Rectal smooth muscle tissue (tissue), 1 donor: ENCODE data around the gene ZNF287.

Experiments used
- H3K27ac ChIP-seq: one replicate; pipeline ENCODE4 v1.7.0; 2013; ENCODE audit warnings: low read depth, low read length, inconsistent platforms
- H3K27me3 ChIP-seq: one replicate; pipeline ENCODE4 v1.7.0; 2013; ENCODE audit warnings: low read length; ENCODE audit not compliant: control insufficient read depth, insufficient read depth
- H3K36me3 ChIP-seq: one replicate; pipeline ENCODE4 v1.7.0; 2013; ENCODE audit warnings: low read length; ENCODE audit not compliant: control insufficient read depth, insufficient read depth
- H3K4me1 ChIP-seq: one replicate; pipeline ENCODE4 v1.7.0; 2013; ENCODE audit warnings: low read length; ENCODE audit not compliant: control insufficient read depth, insufficient read depth
- H3K4me3 ChIP-seq: one replicate; pipeline ENCODE4 v1.7.0; 2013; ENCODE audit warnings: low read length
- H3K9ac ChIP-seq: one replicate; pipeline ENCODE4 v1.7.0; 2013; ENCODE audit warnings: low read length

ZNF287 gene

GRCh38 chr17:16568541-16569357 lies at the start of gene ZNF287:
Gene ZNF287, minus strand, starts transcription at chr17:16569204. Its CDS starts 1,473 bp downstream, at chr17:16567731.
- Histone ChIP-seq H3K27ac (peak within 1 kb of the TSS; percentile 57), H3K4me3 (peak within 1 kb of the TSS; percentile 90), H3K36me3 (peaks cover 3% of the 10 kb centered on the region), H3K27me3 (no peaks in the 10 kb centered on the region), H3K9ac (peak within 1 kb of the TSS; percentile 60), H3K4me1 (peaks cover 3% of the 10 kb centered on the region)

GRCh38 chr17:16617481-16618060 lies 48.6 kb upstream of the ZNF287 start:
- no peak overlapping the region for H3K9ac ChIP-seq
- H3K27me3 ChIP-seq = no peaks in the 10 kb centered on the region
- no peaks in the 10 kb centered on the region for H3K4me1 ChIP-seq
- H3K27ac ChIP-seq = no peak overlapping the region
- H3K36me3 ChIP-seq = no peaks in the 10 kb centered on the region
- H3K4me3 ChIP-seq = no peak overlapping the region

- Histone ChIP-seq H3K27ac (no peak overlapping the region), H3K4me1 (no peaks in the 10 kb centered on the region), H3K9ac (no peak overlapping the region), H3K4me3 (no peak overlapping the region), H3K27me3 (no peaks in the 10 kb centered on the region), H3K36me3 (no peaks in the 10 kb centered on the region)
Measured at GRCh38 chr17:16599537-16599936, 30.5 kb upstream of the ZNF287 start.

- Histone ChIP-seq H3K9ac (no peak overlapping the region), H3K4me1 (no peaks in the 10 kb centered on the region), H3K27ac (no peak overlapping the region), H3K4me3 (no peak overlapping the region), H3K36me3 (no peaks in the 10 kb centered on the region), H3K27me3 (no peaks in the 10 kb centered on the region)
Measured at GRCh38 chr17:16593356-16594102, 24.5 kb upstream of the ZNF287 start.

- H3K27ac ChIP-seq = peak overlapping the region; percentile 75
- peak overlapping the region; percentile 86 for H3K4me3 ChIP-seq
- H3K36me3 ChIP-seq = no peaks in the 10 kb centered on the region
- no peaks in the 10 kb centered on the region for H3K27me3 ChIP-seq
- no peaks in the 10 kb centered on the region for H3K4me1 ChIP-seq
- H3K9ac ChIP-seq = peak overlapping the region; percentile 90
Measured at GRCh38 chr17:16589097-16589969, 20.3 kb upstream of the ZNF287 start.

GRCh38 chr17:16585796-16586195 lies 16.8 kb upstream of the ZNF287 start:
- H3K27ac ChIP-seq = no peak overlapping the region

GRCh38 chr17:16584273-16584995 lies 15.4 kb upstream of the ZNF287 start:
- Histone ChIP-seq H3K4me3 (peak overlapping the region; percentile 71), H3K9ac (peak overlapping the region; percentile 16), H3K27ac (no peak overlapping the region), H3K4me1 (peaks cover 5% of the 10 kb centered on the region), H3K36me3 (no peaks in the 10 kb centered on the region), H3K27me3 (no peaks in the 10 kb centered on the region)

More at GRCh38 chr17:16585796-16586195, 16.8 kb upstream of the ZNF287 start:
- H3K36me3 ChIP-seq = no peaks in the 10 kb centered on the region
- no peaks in the 10 kb centered on the region for H3K27me3 ChIP-seq
- H3K9ac ChIP-seq = no peak overlapping the region
- H3K4me3 ChIP-seq = no peak overlapping the region
- H3K4me1 ChIP-seq = peaks cover 5% of the 10 kb centered on the region

- Histone ChIP-seq H3K4me3 (peak overlapping the region; percentile 71), H3K36me3 (no peaks in the 10 kb centered on the region), H3K27ac (no peak overlapping the region), H3K27me3 (no peaks in the 10 kb centered on the region), H3K9ac (no peak overlapping the region), H3K4me1 (peaks cover 5% of the 10 kb centered on the region)
Measured at GRCh38 chr17:16583781-16584180, 14.8 kb upstream of the ZNF287 start.

- no peak overlapping the region for H3K9ac ChIP-seq
- H3K36me3 ChIP-seq = no peaks in the 10 kb centered on the region
- peaks cover under 1% of the 10 kb centered on the region for H3K4me1 ChIP-seq
- H3K4me3 ChIP-seq = no peak overlapping the region
- no peak overlapping the region for H3K27ac ChIP-seq
- no peaks in the 10 kb centered on the region for H3K27me3 ChIP-seq
Measured at GRCh38 chr17:16573466-16573865, 4.5 kb upstream of the ZNF287 start.

- Histone ChIP-seq H3K27me3 (no peaks in the 10 kb centered on the region), H3K4me3 (peak overlapping the region; percentile 90), H3K9ac (no peak overlapping the region), H3K4me1 (peaks cover 3% of the 10 kb centered on the region), H3K27ac (no peak overlapping the region), H3K36me3 (no peaks in the 10 kb centered on the region)
Measured at GRCh38 chr17:16569358-16569712, 331 bp upstream of the ZNF287 start.

GRCh38 chr17:16552637-16553045 lies 16.4 kb downstream of the ZNF287 start:
- Histone ChIP-seq H3K27ac (no peak overlapping the region), H3K9ac (no peak overlapping the region), H3K27me3 (no peaks in the 10 kb centered on the region), H3K4me3 (no peak overlapping the region), H3K36me3 (peaks cover 20% of the 10 kb centered on the region), H3K4me1 (no peaks in the 10 kb centered on the region)
